Measurements from ENCODE around the gene TMBIM6.

GRCh38 chr12:49766115-49766455 lies 24.7 kb downstream of the TMBIM6 start:
- TF ChIP-seq GATA3 (IDR thresholded peaks at IDR 0.05; ENCODE audit: low read depth, low read length): no peak
- no peak for TF ChIP-seq GATA2 (IDR thresholded peaks at IDR 0.05; ENCODE audit: low read depth, low read length)

Measured in SH-SY5Y (cell line).